ENCODE data around the gene KIAA0040. TPM values are rescaled to one million over a fixed set of nuclear protein-coding genes. Genes with fewer than 3 reads are reported as not detected.

KIAA0040 gene
- polyA plus RNA-seq, 12 donors: 13.2 to 18.9 (median 16.0) TPM; not detected in 1

Other genes starting within 250 kb of the KIAA0040 start
- gene CACYBP, start 192.8 kb downstream of the KIAA0040 start, polyA plus RNA-seq (ENCODE audit: insufficient read length in 12 of 12): 100 to 1,000 TPM in 9 of 12 donors, 10 to 100 TPM in 2, not detected in 1; 98.3 to 162 (median 104) TPM
- 10 to 100 TPM in 11 of 12 donors, not detected in 1; 11.9 to 31.7 (median 27.5) TPM for gene MRPS14, start 169.4 kb downstream of the KIAA0040 start, polyA plus RNA-seq (ENCODE audit: insufficient read length in 12 of 12)
- 1 to 10 TPM in 11 of 12 donors, not detected in 1; 2.8 to 6.6 (median 5.2) TPM for gene TNN, start 124.9 kb downstream of the KIAA0040 start, polyA plus RNA-seq (ENCODE audit: insufficient read length in 12 of 12)

Measured in muscle of arm (tissue), 12 donors.